SKM-1 (cell line): Measurements from ENCODE around the gene SPINK1.
"Not testable (repeated sequence)": the region's sequence is repeated elsewhere in the genome, so short reads cannot be mapped to it uniquely, and the experiment has no call there.

Source experiments
- DNase-seq: peaks from one replicate; lab custom pipeline; 2025; ENCODE audit not compliant: unreplicated experiment; lab: John Stamatoyannopoulos, UW

The SPINK1 gene

GRCh38 chr5:147809830-147810666, 21.4 kb downstream of the SPINK1 start:
- DNase-seq = no peak

- DNase-seq = peak; percentile 88
These were observed 26.4 kb downstream of the SPINK1 start for GRCh38 chr5:147805030-147805454.

GRCh38 chr5:147804334-147804733, 27.1 kb downstream of the SPINK1 start:
- DNase-seq = no peak

DNA sequence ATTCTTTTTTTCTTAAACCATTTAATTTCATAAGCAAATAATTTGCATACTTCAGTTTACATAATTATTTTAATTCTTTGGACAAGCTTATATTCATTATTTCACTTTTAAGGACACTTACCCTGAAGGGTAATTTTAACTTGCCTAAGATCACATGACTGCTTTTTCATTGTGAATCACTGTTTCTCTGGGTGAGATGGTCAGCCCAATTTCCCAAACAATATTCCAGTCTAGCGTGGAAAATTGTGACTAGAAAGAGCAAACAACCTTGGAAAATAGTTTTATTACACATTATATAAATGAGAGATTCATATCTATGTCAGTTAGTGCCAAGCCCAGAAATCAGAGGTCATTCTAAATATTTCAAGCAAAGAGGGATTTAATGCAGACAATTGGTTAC, 27.5 kb downstream of the SPINK1 start:
- no peak for DNase-seq

DNA sequence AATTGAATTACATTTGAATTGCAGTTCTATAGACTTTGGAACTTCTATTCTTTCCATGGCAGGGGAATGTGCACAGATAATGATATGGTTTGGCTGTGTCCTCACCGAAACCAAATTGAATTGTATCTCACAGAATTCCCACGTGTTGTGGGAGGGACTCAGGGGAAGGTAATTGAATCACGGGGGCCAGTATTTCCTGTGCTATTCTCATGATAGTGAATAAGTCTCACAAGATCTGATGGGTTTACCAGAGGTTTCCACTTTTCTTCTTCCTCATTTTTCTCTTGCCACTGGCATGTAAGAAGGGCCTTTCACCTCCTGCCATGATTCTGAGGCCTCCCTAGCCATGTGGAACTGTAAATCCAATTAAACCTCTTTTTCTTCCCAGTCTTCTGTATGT, 28.3 kb downstream of the SPINK1 start:
- DNase-seq = not testable (repeated sequence)

GRCh38 chr5:147801461-147801860, 30.0 kb downstream of the SPINK1 start:
- no peak for DNase-seq

- DNase-seq = no peak
These were observed 31.0 kb downstream of the SPINK1 start for GRCh38 chr5:147800491-147800890.

- no peak for DNase-seq
These were observed 34.7 kb downstream of the SPINK1 start for GRCh38 chr5:147796556-147797308.

DNA sequence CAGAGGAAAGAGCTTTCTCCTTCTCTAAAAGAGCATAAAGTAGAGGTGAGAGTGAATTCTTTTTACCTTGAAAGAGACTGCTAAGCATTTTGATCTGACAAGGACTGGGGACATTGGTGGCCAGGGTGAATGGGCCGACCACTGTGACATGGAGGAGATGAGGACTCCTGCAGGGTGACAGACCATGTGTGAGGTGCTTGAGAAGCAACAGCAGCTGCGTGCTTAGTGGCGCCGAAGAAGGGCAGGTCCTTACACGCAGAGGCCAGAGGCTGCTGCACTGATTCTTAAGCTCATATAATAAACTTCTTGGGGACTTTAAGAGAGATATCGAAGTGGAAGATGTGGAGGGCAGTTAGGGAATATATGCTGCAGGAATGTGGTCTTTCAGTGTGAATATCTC, 40.3 kb downstream of the SPINK1 start:
- DNase-seq = no peak

DNA sequence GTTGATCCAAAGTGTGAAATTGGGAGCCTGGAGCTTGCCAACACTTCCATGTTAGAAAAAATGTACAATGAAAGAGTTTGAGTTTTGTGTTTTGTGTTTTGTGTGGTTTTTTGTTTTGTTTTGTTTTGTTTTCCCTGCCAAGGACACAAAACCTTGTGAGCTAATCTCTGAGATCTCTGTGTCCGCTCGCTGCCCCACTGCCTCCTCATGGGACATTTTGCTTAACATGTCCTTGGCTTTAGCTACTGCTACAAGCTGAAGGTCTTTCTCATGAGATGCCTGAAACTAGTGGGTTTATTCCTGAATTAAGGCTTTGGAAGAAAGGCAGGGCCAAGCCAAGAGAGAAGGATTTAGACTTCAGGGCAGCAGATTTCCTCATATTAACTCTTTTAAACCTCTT, 41.7 kb downstream of the SPINK1 start:
- DNase-seq = no peak

GRCh38 chr5:147788023-147788422, 43.4 kb downstream of the SPINK1 start:
- DNase-seq = no peak

GRCh38 chr5:147786142-147786541, 45.3 kb downstream of the SPINK1 start:
- no peak for DNase-seq

GRCh38 chr5:147784146-147784987, 47.1 kb downstream of the SPINK1 start:
- no peak for DNase-seq

DNA sequence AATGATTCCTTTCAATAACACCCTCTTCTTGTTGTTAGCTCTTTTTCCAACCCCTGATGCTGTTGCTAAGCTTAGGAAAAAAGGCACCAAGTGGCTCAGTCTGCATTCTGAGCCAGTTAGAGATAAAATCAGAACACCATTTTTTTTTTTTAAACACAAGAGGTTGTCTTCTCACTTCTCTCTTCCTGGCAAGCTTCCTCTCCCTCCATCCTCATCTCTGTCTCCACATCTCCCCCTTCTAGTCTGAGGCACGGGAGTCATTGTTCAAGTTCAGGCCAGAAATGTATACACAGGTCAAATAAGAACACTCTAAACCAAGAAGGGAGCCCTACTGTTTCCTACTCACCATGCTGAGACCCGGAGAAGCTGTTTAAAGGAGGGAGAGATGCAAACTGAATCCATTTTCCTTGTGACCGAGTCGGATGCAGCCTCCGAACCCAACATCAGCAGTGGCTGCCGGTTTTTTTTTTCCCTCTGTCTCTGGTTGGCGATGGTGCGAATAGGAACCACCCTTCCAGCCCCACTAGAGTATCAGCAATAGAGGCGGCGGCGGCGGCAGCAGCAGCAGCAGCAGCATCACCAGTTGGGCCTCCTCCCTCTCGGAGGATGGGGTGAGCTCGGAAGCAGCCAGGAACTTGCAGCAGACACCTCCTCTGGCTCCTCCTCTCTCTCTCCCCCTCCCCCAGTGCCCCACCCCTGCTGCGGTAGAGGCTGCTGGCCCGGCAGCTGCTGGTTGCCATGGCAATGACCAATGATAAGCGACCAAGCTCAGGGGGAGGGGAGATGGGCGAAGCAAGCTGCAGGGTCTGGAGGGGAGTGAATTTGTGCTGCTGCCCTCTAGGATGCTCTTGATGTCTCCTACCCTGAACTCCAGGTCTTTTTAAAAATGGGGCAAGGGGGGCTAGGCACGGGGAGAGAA, 49.1 kb downstream of the SPINK1 start, which contains the start of gene JAKMIP2:
Gene JAKMIP2, minus strand, starts transcription at position 619 of the 919 bp plus-strand sequence. CDS start 110,922 bp downstream, outside the sequence.
- no peak for DNase-seq

GRCh38 chr5:147780924-147781573, 50.4 kb downstream of the SPINK1 start:
- DNase-seq = no peak

DNA sequence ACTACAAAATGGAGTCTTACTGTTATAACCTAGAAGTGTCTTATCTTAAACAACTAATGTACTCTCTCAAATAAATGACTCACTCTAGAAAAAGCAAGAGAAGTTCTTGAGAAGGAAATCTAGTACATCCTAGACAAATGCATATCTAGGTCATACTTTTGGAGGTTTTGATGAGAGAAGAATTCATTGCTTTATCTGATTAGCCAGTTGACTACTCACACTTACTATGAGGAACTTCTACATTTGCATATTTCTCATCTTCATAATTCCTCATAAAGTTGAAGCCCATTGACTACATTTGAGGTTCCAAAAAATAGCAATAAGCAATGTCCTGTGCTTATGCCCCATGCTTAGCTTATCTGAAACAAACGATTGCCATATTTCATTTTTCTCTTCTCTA, 51.8 kb downstream of the SPINK1 start:
- DNase-seq = no peak

DNA sequence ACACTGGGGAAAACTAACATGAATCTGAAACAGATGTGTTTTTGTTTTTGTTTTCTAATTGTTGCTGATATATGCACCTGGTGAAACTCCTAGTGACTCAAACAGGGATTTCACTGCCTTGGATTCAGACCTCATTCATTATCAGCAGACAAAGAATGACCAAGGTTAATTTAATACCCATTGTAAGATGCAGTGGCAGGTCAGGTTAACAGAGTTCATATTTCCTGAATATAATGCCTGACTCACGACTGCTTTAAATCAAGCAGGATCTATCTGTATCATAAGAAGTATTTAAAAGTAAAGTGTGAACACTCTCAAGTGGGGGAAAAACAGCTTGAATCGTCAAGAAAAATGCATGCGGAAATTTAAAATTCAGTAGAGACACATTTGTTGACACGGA, 54.5 kb downstream of the SPINK1 start:
- no peak for DNase-seq
